ENCODE measurements around the gene UNCX.

DNA sequence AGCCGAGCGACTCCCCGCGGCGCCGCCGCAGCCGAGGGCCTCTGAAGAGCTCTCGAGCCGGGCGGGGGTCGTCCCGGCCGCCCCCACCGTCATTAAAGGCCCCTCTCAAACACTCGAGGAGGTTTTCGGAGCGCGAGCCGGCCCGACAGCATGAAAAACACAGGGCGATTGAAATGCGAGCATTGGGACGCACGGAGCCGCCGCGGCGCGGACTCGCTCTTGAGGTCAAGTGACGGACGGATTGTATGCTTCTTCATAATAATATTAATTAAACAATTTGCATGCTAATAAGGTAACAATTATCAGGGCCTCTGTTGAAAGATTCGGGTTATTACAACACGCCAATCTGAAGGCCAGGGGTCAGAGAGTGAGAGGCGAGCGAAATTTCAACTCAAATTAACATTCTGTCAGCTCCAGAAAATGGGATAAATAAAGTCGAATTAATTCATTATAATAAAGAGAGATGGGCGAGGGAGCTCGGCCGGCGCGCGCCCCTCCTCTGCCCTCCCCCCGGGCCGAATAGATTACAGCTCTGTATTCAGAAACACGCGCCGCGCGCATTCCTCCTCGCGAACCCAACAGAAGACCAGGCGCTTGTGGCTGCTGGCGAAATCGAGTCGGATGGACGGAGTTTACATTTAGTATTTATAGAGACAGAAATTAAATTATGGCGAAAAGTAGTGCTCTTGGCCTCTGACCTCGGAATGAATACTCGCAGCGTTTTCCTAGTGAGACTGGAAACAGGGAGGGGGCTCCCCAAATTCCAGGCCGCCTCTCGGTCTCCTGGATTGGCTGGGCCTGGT lies 2.1 kb upstream of the UNCX start:
- TF ChIP-seq CHD1 (IDR thresholded peaks at IDR 0.05; ENCODE audit: low read depth, low read length) (no peak), POLR2A (IDR thresholded peaks at IDR 0.05; ENCODE audit: low read depth, low read length) (no peak), SMC3 (IDR thresholded peaks at IDR 0.05; ENCODE audit: low read depth, low read length) (no peak), RCOR1 (IDR thresholded peaks at IDR 0.05; ENCODE audit: insufficient replicate concordance, low read length) (no peak)
- TF ChIP-seq, protein P1, sequence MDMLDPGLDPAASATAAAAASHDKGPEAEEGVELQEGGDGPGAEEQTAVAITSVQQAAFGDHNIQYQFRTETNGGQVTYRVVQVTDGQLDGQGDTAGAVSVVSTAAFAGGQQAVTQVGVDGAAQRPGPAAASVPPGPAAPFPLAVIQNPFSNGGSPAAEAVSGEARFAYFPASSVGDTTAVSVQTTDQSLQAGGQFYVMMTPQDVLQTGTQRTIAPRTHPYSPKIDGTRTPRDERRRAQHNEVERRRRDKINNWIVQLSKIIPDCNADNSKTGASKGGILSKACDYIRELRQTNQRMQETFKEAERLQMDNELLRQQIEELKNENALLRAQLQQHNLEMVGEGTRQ (IDR thresholded peaks at IDR 0.05; ENCODE audit: low read depth, low read length) = no peak
- TF ChIP-seq, protein P2, sequence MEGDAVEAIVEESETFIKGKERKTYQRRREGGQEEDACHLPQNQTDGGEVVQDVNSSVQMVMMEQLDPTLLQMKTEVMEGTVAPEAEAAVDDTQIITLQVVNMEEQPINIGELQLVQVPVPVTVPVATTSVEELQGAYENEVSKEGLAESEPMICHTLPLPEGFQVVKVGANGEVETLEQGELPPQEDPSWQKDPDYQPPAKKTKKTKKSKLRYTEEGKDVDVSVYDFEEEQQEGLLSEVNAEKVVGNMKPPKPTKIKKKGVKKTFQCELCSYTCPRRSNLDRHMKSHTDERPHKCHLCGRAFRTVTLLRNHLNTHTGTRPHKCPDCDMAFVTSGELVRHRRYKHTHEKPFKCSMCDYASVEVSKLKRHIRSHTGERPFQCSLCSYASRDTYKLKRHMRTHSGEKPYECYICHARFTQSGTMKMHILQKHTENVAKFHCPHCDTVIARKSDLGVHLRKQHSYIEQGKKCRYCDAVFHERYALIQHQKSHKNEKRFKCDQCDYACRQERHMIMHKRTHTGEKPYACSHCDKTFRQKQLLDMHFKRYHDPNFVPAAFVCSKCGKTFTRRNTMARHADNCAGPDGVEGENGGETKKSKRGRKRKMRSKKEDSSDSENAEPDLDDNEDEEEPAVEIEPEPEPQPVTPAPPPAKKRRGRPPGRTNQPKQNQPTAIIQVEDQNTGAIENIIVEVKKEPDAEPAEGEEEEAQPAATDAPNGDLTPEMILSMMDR (conservative IDR thresholded peaks at IDR 0.05; ENCODE audit: low read depth, low read length) = no peak

Data from IMR-90 (cell line).